HG02970 (cell line): ENCODE results near the gene CBR3.
"Not testable (repeated sequence)": the region's sequence is repeated elsewhere in the genome, so short reads cannot be mapped to it uniquely, and the experiment has no call there.

Experiments
- ATAC-seq: cut with Tn5 transposase; IDR thresholded peaks from one replicate; pipeline ENCODE4 v1.9.1; 2021; ENCODE audit warnings: mild to moderate bottlenecking, moderate library complexity, moderate number of reproducible peaks; ENCODE audit not compliant: unreplicated experiment, low FRiP score

CBR3 gene

GRCh38 chr21:36134803-36135390 lies at the start of gene CBR3:
TSS of gene CBR3 (plus strand) at chr21:36135079. CDS start at chr21:36135193, 114 bp downstream.
- ATAC-seq: no peak

- ATAC-seq: no peak
Measured at GRCh38 chr21:36087362-36088138, 47.3 kb upstream of the CBR3 start.

- ATAC-seq: no peak
Measured at GRCh38 chr21:36089946-36090345, 44.9 kb upstream of the CBR3 start.

- no peak for ATAC-seq
Measured at GRCh38 chr21:36092681-36093080, 42.2 kb upstream of the CBR3 start.

- no peak for ATAC-seq
Measured at GRCh38 chr21:36093512-36093911, 41.4 kb upstream of the CBR3 start.

- ATAC-seq: no peak
Measured at GRCh38 chr21:36096398-36097290, 38.2 kb upstream of the CBR3 start.

- no peak for ATAC-seq
Measured at GRCh38 chr21:36097427-36098181, 37.3 kb upstream of the CBR3 start.

GRCh38 chr21:36098182-36098532 lies 36.7 kb upstream of the CBR3 start:
- no peak for ATAC-seq

GRCh38 chr21:36099000-36099399 lies 35.9 kb upstream of the CBR3 start:
- no peak for ATAC-seq

- not testable (repeated sequence) for ATAC-seq
Measured at GRCh38 chr21:36099695-36100211, 35.1 kb upstream of the CBR3 start.

GRCh38 chr21:36100971-36101641 lies 33.8 kb upstream of the CBR3 start:
- ATAC-seq: no peak

GRCh38 chr21:36103434-36103833 lies 31.4 kb upstream of the CBR3 start:
- no peak for ATAC-seq

- no peak for ATAC-seq
Measured at GRCh38 chr21:36104317-36105300, 30.3 kb upstream of the CBR3 start.

GRCh38 chr21:36105327-36105842 lies 29.5 kb upstream of the CBR3 start:
- ATAC-seq: no peak

GRCh38 chr21:36109868-36110267 lies 25.0 kb upstream of the CBR3 start:
- no peak for ATAC-seq

- no peak for ATAC-seq
Measured at GRCh38 chr21:36111238-36111637, 23.6 kb upstream of the CBR3 start.

GRCh38 chr21:36113647-36114428 lies 21.0 kb upstream of the CBR3 start:
- no peak for ATAC-seq
